MCF 10A (cell line): ENCODE results near the gene COLEC12. TPM values are rescaled to one million over a fixed set of nuclear protein-coding genes. Genes with fewer than 3 reads are reported as not detected.

Source experiments
- BruUV-seq: library from RNA; stranded (reverse); fragments of 400-500 nt; replicated peaks from 2 replicates; lab custom pipeline; 2021; lab: Mats Ljungman, UMichigan
- CTCF ChIA-PET: fragments of 300-600 bp; sonication (Branson Sonifier 250); formaldehyde crosslinking; extraction: SDS; loops from one replicate; lab custom pipeline; 2021; ENCODE audit warnings: antibody characterized with exemption, inconsistent platforms; lab: Yijun Ruan, JAX
- POLR2A ChIA-PET: fragments of 300-600, 350-650 bp; sonication (Branson Sonifier 250); formaldehyde crosslinking; extraction: SDS; loops from one replicate; lab custom pipeline; 2020; ENCODE audit warnings: antibody characterized with exemption, inconsistent platforms; lab: Yijun Ruan, JAX
- DNase-seq: peaks from one replicate; pipeline ENCODE4 v3.0.0-alpha.2; 2018; ENCODE audit not compliant: unreplicated experiment
- H3K27ac Mint-ChIP-seq: one replicate; pipeline ENCODE4 v1.8.0; 2022; ENCODE audit warnings: mild to moderate bottlenecking, low read depth, mixed read lengths; ENCODE audit not compliant: unreplicated experiment
- H3K27me3 Mint-ChIP-seq: one replicate; pipeline ENCODE4 v1.8.0; 2022; ENCODE audit warnings: mixed read lengths; ENCODE audit not compliant: insufficient read depth, unreplicated experiment
- H3K36me3 Mint-ChIP-seq: one replicate; pipeline ENCODE4 v1.8.0; 2022; ENCODE audit warnings: mild to moderate bottlenecking, moderate library complexity, mixed read lengths; ENCODE audit not compliant: insufficient read depth, unreplicated experiment
- H3K4me1 Mint-ChIP-seq: one replicate; pipeline ENCODE4 v1.8.0; 2022; ENCODE audit warnings: mixed read lengths; ENCODE audit not compliant: insufficient read depth, unreplicated experiment
- H3K4me3 Mint-ChIP-seq: one replicate; pipeline ENCODE4 v1.8.0; 2022; ENCODE audit warnings: mild to moderate bottlenecking, moderate library complexity, mixed read lengths; ENCODE audit not compliant: unreplicated experiment
- H3K9me3 Mint-ChIP-seq: one replicate; pipeline ENCODE4 v1.8.0; 2022; ENCODE audit warnings: mixed read lengths; ENCODE audit not compliant: unreplicated experiment
- intact Hi-C: fragments of 100-400 bp; cut with micrococcal nuclease; formaldehyde crosslinking; loops from 2 replicates; pipeline ENCODE4 v1.14.1; 2022
- total RNA-seq: library from RNA; stranded (reverse); gene quantifications from 2 replicates; pipeline ENCODE4 v1.2.3, GENCODE V29; 2022
- TF ChIP-seq, protein P1 (sequence below): fragments of 200-600 bp; IDR thresholded peaks from one replicate; pipeline ENCODE4 v1.8.0; 2022; ENCODE audit warnings: antibody characterized with exemption, mild to moderate bottlenecking; ENCODE audit not compliant: unreplicated experiment

Gene COLEC12
- total RNA-seq, 1 experiment from 2014 or later, result 0.05 TPM

DNA sequence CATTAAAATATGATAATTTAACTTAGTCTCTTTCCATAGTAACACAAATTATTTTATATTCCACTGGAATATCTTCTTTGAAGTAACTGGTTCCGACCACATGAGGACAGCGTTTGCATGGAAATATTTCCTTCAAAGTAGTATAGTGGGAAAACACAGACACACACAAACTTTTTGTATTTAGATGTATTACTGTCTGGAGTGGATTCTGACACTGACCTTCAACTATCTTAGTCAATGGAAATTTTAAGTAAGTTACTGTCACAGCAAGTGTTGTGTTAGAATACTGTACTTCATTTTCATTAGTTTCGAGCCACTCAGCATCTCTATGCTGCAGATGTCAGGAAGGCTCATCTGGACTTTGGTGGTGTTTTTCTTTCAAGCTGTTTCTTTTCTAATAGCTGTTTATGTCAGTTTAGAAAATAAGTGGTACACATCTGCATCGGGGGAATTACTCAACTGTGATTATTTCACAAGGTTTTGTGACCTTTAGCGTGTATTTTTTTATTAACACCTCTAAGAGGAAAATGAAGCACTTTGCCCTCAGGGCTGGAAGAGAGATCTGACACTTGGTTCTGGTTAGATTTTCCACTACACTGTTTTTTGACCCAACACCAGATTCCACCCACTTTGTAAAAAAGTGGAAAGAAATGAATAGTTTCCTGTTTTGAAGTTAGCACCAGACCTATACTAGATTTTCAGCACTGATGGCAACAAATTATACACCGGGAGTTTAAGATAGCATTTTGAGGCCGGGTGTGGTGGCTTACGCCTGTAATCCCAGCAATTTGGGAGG, 213.8 kb downstream of the COLEC12 start:
- ChIA-PET POLR2A (no interaction called here), CTCF (interaction anchor here (0.6 to 3.2 kb wide), 11 partner anchors 123 to 619 kb away, joined by 3 to 29 read pairs (median 4); partner anchors contain the start of gene ENOSF1)
- Mint-ChIP-seq H3K36me3 (no peaks in the 10 kb centered on the region), H3K4me3 (no peak overlapping the region), H3K9me3 (no peaks in the 10 kb centered on the region), H3K27me3 (no peaks in the 10 kb centered on the region), H3K4me1 (no peaks in the 10 kb centered on the region), H3K27ac (no peak overlapping the region)
- DNase-seq, result peak; percentile 35
- TF ChIP-seq, protein P1, sequence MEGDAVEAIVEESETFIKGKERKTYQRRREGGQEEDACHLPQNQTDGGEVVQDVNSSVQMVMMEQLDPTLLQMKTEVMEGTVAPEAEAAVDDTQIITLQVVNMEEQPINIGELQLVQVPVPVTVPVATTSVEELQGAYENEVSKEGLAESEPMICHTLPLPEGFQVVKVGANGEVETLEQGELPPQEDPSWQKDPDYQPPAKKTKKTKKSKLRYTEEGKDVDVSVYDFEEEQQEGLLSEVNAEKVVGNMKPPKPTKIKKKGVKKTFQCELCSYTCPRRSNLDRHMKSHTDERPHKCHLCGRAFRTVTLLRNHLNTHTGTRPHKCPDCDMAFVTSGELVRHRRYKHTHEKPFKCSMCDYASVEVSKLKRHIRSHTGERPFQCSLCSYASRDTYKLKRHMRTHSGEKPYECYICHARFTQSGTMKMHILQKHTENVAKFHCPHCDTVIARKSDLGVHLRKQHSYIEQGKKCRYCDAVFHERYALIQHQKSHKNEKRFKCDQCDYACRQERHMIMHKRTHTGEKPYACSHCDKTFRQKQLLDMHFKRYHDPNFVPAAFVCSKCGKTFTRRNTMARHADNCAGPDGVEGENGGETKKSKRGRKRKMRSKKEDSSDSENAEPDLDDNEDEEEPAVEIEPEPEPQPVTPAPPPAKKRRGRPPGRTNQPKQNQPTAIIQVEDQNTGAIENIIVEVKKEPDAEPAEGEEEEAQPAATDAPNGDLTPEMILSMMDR, result peak; percentile 28
- BruUV-seq, result no TSS peak
- intact Hi-C loops, result loop anchor here (1.0 to 5.0 kb wide), 3 partner anchors 190 to 551 kb away; no protein-coding TSS in a partner anchor

DNA sequence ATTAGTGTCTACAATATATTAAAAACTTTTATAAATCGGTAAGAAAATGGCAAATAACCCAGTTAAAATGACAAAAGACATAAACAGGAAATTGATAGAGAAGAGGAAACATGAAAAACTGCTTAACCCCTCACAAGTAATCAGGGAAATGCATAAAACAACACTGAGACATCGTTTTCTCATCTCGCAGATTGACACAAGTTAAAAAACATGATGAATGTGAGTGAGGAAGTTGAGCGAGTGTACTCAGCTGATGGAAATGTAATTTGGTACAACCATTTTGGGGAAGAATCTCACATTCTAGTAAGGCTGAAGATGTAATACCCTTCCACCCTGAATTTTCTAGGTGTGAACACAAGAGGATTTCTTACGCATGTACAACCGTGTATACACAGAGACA, 214.7 kb downstream of the COLEC12 start:
- no TSS peak for BruUV-seq
- CTCF ChIA-PET, result interaction anchor here (0.6 to 1.2 kb wide), 3 partner anchors 13 to 408 kb away, joined by 3 to 4 read pairs (median 3); no protein-coding TSS in a partner anchor
- TF ChIP-seq, protein P1, result no peak

GRCh38 chr18:275486-275885, 225.0 kb downstream of the COLEC12 start:
- CTCF ChIA-PET, result no interaction called here
- no TSS peak for BruUV-seq
- TF ChIP-seq, protein P1, result no peak
- POLR2A ChIA-PET, result no interaction called here
- H3K4me1 Mint-ChIP-seq, result no peaks in the 10 kb centered on the region
- DNase-seq, result no peak
- no peak overlapping the region for H3K27ac Mint-ChIP-seq
- no peak overlapping the region for H3K4me3 Mint-ChIP-seq
- no peaks in the 10 kb centered on the region for H3K9me3 Mint-ChIP-seq
- intact Hi-C loops, result no loop called here
- H3K27me3 Mint-ChIP-seq, result no peaks in the 10 kb centered on the region
- H3K36me3 Mint-ChIP-seq, result no peaks in the 10 kb centered on the region

More for the DNA sequence above, 214.7 kb downstream of the COLEC12 start:
- POLR2A ChIA-PET, result no interaction called here
- no peaks in the 10 kb centered on the region for H3K4me1 Mint-ChIP-seq
- H3K27me3 Mint-ChIP-seq, result no peaks in the 10 kb centered on the region
- H3K9me3 Mint-ChIP-seq, result no peaks in the 10 kb centered on the region
- intact Hi-C loops, result loop anchor here (1.0 to 5.0 kb wide), 3 partner anchors 191 to 551 kb away; no protein-coding TSS in a partner anchor
- no peak overlapping the region for H3K27ac Mint-ChIP-seq
- H3K36me3 Mint-ChIP-seq, result no peaks in the 10 kb centered on the region
- no peak for DNase-seq
- no peak overlapping the region for H3K4me3 Mint-ChIP-seq

GRCh38 chr18:274313-274712, 226.2 kb downstream of the COLEC12 start:
- POLR2A ChIA-PET, result no interaction called here

More at GRCh38 chr18:274313-274712, 226.2 kb downstream of the COLEC12 start:
- Mint-ChIP-seq H3K27me3 (no peaks in the 10 kb centered on the region), H3K4me3 (no peak overlapping the region), H3K36me3 (no peaks in the 10 kb centered on the region), H3K9me3 (no peaks in the 10 kb centered on the region), H3K4me1 (no peaks in the 10 kb centered on the region), H3K27ac (no peak overlapping the region)
- CTCF ChIA-PET, result no interaction called here
- no TSS peak for BruUV-seq
- TF ChIP-seq, protein P1, result no peak
- no peak for DNase-seq
- intact Hi-C loops, result no loop called here
